GM12891 (cell line): ENCODE results near the gene TBR1.

ENCODE experiments used
- PAX5 ChIP-seq: IDR thresholded peaks from 2 replicates; pipeline ENCODE4 v1.6.1; 2011; ENCODE audit warnings: low read length, moderate library complexity, mild to moderate bottlenecking; ENCODE audit not compliant: insufficient read depth, severe bottlenecking
- POLR2A ChIP-seq: IDR thresholded peaks from 2 replicates; pipeline ENCODE4 v1.6.1; 2011; ENCODE audit warnings: low read depth, low read length, control low read depth
- POLR2AphosphoS5 ChIP-seq: IDR thresholded peaks from 2 replicates; pipeline ENCODE4 v1.6.1; 2011; ENCODE audit warnings: low read depth, low read length, control low read depth
- POU2F2 ChIP-seq: IDR thresholded peaks from 2 replicates; pipeline ENCODE4 v1.6.1; 2011; ENCODE audit warnings: low read depth, mild to moderate bottlenecking, control low read depth, low read length, moderate library complexity
- TAF1 ChIP-seq: IDR thresholded peaks from 2 replicates; pipeline ENCODE4 v1.6.1; 2011; ENCODE audit warnings: low read depth, low read length, control low read depth

DNA sequence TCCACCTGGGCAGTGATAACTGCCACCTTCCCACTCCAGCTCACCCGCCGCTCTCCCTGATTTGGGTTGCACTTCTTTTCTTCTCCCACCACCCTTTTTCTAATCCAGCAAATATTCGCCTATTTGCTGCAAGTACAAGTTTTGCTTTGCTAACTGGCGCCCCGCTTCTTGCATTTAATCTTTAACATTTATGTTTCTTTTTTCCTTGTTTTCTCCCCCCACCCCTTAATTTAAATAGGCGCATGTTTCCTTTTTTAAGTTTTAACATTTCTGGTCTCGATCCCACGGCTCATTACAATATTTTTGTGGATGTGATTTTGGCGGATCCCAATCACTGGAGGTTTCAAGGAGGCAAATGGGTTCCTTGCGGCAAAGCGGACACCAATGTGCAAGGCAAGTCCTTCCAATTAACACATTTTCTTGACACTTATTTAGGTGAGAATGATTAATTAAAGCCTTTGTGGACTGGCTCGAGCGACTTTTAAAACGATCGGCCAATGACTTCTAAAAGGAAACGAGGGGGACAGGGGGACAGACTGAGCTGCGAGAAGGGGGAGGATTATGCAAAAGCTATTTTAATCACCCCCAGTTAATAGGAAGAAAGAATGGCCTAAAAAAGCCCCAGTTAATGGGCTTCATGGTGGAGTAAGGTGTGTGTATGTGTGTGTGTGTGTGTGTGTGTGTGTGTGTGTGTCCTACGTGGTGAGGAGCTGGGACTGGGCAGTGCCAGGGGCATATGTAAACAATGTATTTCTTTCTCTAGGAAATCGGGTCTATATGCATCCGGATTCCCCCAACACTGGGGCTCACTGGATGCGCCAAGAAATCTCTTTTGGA lies 1.6 kb downstream of the TBR1 start:
- TF ChIP-seq POLR2A (no peak), POLR2AphosphoS5 (no peak), TAF1 (no peak), POU2F2 (no peak), PAX5 (no peak)
